OCI-LY1 (cell line): ENCODE data around the gene GPD2.
"Not testable (repeated sequence)": the region's sequence is repeated elsewhere in the genome, so short reads cannot be mapped to it uniquely, and the experiment has no call there.

Source experiments
- H2AFZ ChIP-seq: fragments of 200-600 bp; sonication (generic), shearing (Covaris generic); 2 replicates; pipeline ENCODE4 v1.6.0; 2014; ENCODE audit warnings: antibody characterized with exemption, mild to moderate bottlenecking, low read length
- H3F3A ChIP-seq: fragments of 200-600 bp; sonication (generic), shearing (Covaris generic); 2 replicates; pipeline ENCODE4 v1.6.0; 2014; ENCODE audit warnings: mild to moderate bottlenecking, antibody characterized with exemption, low read length, moderate library complexity; ENCODE audit not compliant: insufficient read depth
- H3K27ac ChIP-seq: fragments of 200-600 bp; sonication (generic); 2 replicates; pipeline ENCODE4 v1.5.1; 2014; ENCODE audit warnings: low read length, mixed run types, mild to moderate bottlenecking, low read depth; ENCODE audit not compliant: poor library complexity, severe bottlenecking
- H3K27me3 ChIP-seq: fragments of 200-600 bp; sonication (generic); 2 replicates; pipeline ENCODE4 v1.6.0; 2014; ENCODE audit warnings: antibody characterized with exemption, mild to moderate bottlenecking, low read length, moderate library complexity; ENCODE audit not compliant: insufficient read depth
- H3K36me3 ChIP-seq: fragments of 200-600 bp; sonication (generic); 2 replicates; pipeline ENCODE4 v1.6.1; 2014; ENCODE audit warnings: mild to moderate bottlenecking, antibody characterized with exemption, low read length, moderate library complexity, mixed read lengths; ENCODE audit not compliant: insufficient read depth
- H3K4me1 ChIP-seq: fragments of 200-600 bp; sonication (generic); 2 replicates; pipeline ENCODE4 v1.5.1; 2014; ENCODE audit warnings: mild to moderate bottlenecking, low read length, moderate library complexity; ENCODE audit not compliant: insufficient read depth, severe bottlenecking
- H3K4me2 ChIP-seq: fragments of 200-600 bp; sonication (generic), shearing (Covaris generic); 2 replicates; pipeline ENCODE4 v1.6.1; 2014; ENCODE audit warnings: low read length
- H3K4me3 ChIP-seq: fragments of 200-600 bp; sonication (generic); 2 replicates; pipeline ENCODE4 v1.5.1; 2014; ENCODE audit warnings: low read length, low read depth, mild to moderate bottlenecking, mixed read lengths; ENCODE audit not compliant: poor library complexity, severe bottlenecking
- H3K79me2 ChIP-seq: fragments of 200-600 bp; shearing (Covaris generic); 2 replicates; pipeline ENCODE4 v1.6.1; 2016; ENCODE audit warnings: mixed run types, low read length, mixed read lengths; ENCODE audit not compliant: insufficient read depth
- H3K9ac ChIP-seq: fragments of 200-600 bp; sonication (generic), shearing (Covaris generic); 2 replicates; pipeline ENCODE4 v1.6.1; 2014; ENCODE audit warnings: mild to moderate bottlenecking, low read length, mixed read lengths
- H3K9me2 ChIP-seq: fragments of 200-600 bp; sonication (generic), shearing (Covaris generic); 2 replicates; pipeline ENCODE4 v1.6.1; 2014; ENCODE audit warnings: low read depth, mild to moderate bottlenecking, low read length, mixed read lengths
- H3K9me3 ChIP-seq: fragments of 200-600 bp; shearing (Covaris generic); 2 replicates; pipeline ENCODE4 v1.6.1; 2014; ENCODE audit warnings: low read length, mixed read lengths
- H4K20me1 ChIP-seq: fragments of 200-600 bp; sonication (generic), shearing (Covaris generic); 2 replicates; pipeline ENCODE4 v1.6.0; 2016; ENCODE audit warnings: mild to moderate bottlenecking, low read length; ENCODE audit not compliant: insufficient read depth
- CTCF ChIP-seq: fragments of 200-600 bp; sonication (generic), shearing (Covaris generic); IDR thresholded peaks from 2 replicates; pipeline ENCODE4 v1.5.1; 2017; ENCODE audit warnings: mild to moderate bottlenecking, antibody characterized with exemption, low read length, moderate library complexity, mixed read lengths
- EZH2 ChIP-seq: fragments of 200-600 bp; sonication (generic), shearing (Covaris generic); IDR thresholded peaks from 2 replicates; pipeline ENCODE4 v1.8.0; 2017; ENCODE audit warnings: borderline replicate concordance, mixed run types, mild to moderate bottlenecking, antibody characterized with exemption, low read length, moderate library complexity, mixed read lengths

GPD2 gene

GRCh38 chr2:156602552-156602933, 166.4 kb downstream of the GPD2 start:
- no peak overlapping the region for H3K4me2 ChIP-seq

GRCh38 chr2:156615836-156616322, 179.7 kb downstream of the GPD2 start:
- Histone ChIP-seq H3K9ac (no peak overlapping the region), H3K9me2 (no peaks in the 10 kb centered on the region), H2AFZ (no peak overlapping the region), H3K36me3 (no peaks in the 10 kb centered on the region), H3F3A (no peaks in the 10 kb centered on the region), H3K79me2 (no peaks in the 10 kb centered on the region), H3K9me3 (no peaks in the 10 kb centered on the region), H3K27me3 (no peaks in the 10 kb centered on the region), H3K4me1 (no peaks in the 10 kb centered on the region), H3K4me3 (no peak overlapping the region), H3K4me2 (no peak overlapping the region), H3K27ac (no peak overlapping the region), H4K20me1 (no peaks in the 10 kb centered on the region)
- TF ChIP-seq CTCF (no peak), EZH2 (no peak)

More at GRCh38 chr2:156602552-156602933, 166.4 kb downstream of the GPD2 start:
- H3K27me3 ChIP-seq: no peaks in the 10 kb centered on the region
- no peak overlapping the region for H3K4me3 ChIP-seq
- no peaks in the 10 kb centered on the region for H3K36me3 ChIP-seq
- no peak overlapping the region for H3K27ac ChIP-seq
- no peak overlapping the region for H3K9ac ChIP-seq
- H3K79me2 ChIP-seq: no peaks in the 10 kb centered on the region
- H4K20me1 ChIP-seq: no peaks in the 10 kb centered on the region
- no peak for TF ChIP-seq EZH2
- TF ChIP-seq CTCF: no peak
- no peaks in the 10 kb centered on the region for H3F3A ChIP-seq
- H3K9me2 ChIP-seq: no peaks in the 10 kb centered on the region
- no peaks in the 10 kb centered on the region for H3K4me1 ChIP-seq
- no peaks in the 10 kb centered on the region for H3K9me3 ChIP-seq
- H2AFZ ChIP-seq: no peak overlapping the region

GRCh38 chr2:156618071-156618470, 181.9 kb downstream of the GPD2 start:
- H3K4me3 ChIP-seq, H3K36me3 ChIP-seq, H3K9me2 ChIP-seq, H4K20me1 ChIP-seq, H3K27me3 ChIP-seq, H3K9ac ChIP-seq, H2AFZ ChIP-seq, H3F3A ChIP-seq, H3K4me1 ChIP-seq, H3K27ac ChIP-seq, H3K79me2 ChIP-seq, H3K4me2 ChIP-seq, H3K9me3 ChIP-seq: not testable (repeated sequence)

- Histone ChIP-seq H2AFZ (no peak overlapping the region), H3K79me2 (no peaks in the 10 kb centered on the region), H3K9ac (no peak overlapping the region), H3K27me3 (no peaks in the 10 kb centered on the region), H3K36me3 (no peaks in the 10 kb centered on the region), H3K4me2 (no peak overlapping the region), H3K9me3 (no peaks in the 10 kb centered on the region), H3K4me3 (no peak overlapping the region), H3K4me1 (no peaks in the 10 kb centered on the region), H3K9me2 (no peaks in the 10 kb centered on the region), H3F3A (no peaks in the 10 kb centered on the region), H3K27ac (no peak overlapping the region), H4K20me1 (no peaks in the 10 kb centered on the region)
- TF ChIP-seq CTCF (no peak), EZH2 (no peak)
Measured at GRCh38 chr2:156619021-156619539, 182.9 kb downstream of the GPD2 start.
